ENCODE data around the gene TFDP2.
A peak's percentile ranks its signal among the peaks of the same experiment; 100 is the strongest.

TFDP2 gene

GRCh38 chr3:142019794-142020320 is 129.5 kb downstream of the TFDP2 start:
- Histone ChIP-seq H2AK5ac (ENCODE audit: low read length, severe bottlenecking) (no peak overlapping the region), H3K27me3 (ENCODE audit: control insufficient read depth in 1 of 2, insufficient read depth in 1 of 2, low read length in 2 of 2) (no peaks in the 10 kb centered on the region), H4K8ac (ENCODE audit: low read length) (no peak overlapping the region), H3K4me1 (ENCODE audit: control insufficient read depth, insufficient read depth, low read depth, low read length) (peaks cover 5% of the 10 kb centered on the region), H2BK15ac (ENCODE audit: low read depth, poor library complexity, severe bottlenecking) (no peak overlapping the region), H3K9ac (ENCODE audit: low read length) (no peak overlapping the region), H3K27ac (ENCODE audit: low read length, poor library complexity, severe bottlenecking) (peak overlapping the region; percentile 77), H3K18ac (ENCODE audit: low read depth in 1 of 2, low read length in 2 of 2) (no peak overlapping the region), H3K4me2 (ENCODE audit: low read length, poor library complexity, severe bottlenecking) (no peak overlapping the region), H4K91ac (ENCODE audit: low read length) (no peak overlapping the region), H3K14ac (ENCODE audit: low read length in 2 of 2) (no peak overlapping the region), H3K4me3 (ENCODE audit: insufficient read depth in 1 of 2, low read depth in 1 of 2, low read length in 2 of 2) (no peak overlapping the region), H3K23ac (ENCODE audit: low read length in 2 of 2) (no peak overlapping the region), H2AFZ (ENCODE audit: low read depth, low read length) (no peak overlapping the region), H3K36me3 (ENCODE audit: control insufficient read depth in 1 of 2, insufficient read depth in 2 of 2, low read depth in 1 of 2, low read length in 2 of 2) (peaks cover 0 to 3% of the 10 kb centered on the region in 2 experiments), H3K9me3 (ENCODE audit: control insufficient read depth, low read length) (no peaks in the 10 kb centered on the region), H2BK120ac (ENCODE audit: low read depth, low read length) (no peak overlapping the region), H2BK12ac (ENCODE audit: low read length in 2 of 2) (no peak overlapping the region), H2BK5ac (ENCODE audit: low read depth, low read length, poor library complexity, severe bottlenecking) (no peak overlapping the region), H3K4ac (ENCODE audit: low read depth in 1 of 2, low read length in 2 of 2) (no peak overlapping the region), H3K79me1 (replicated peaks; ENCODE audit: low read length, poor library complexity, severe bottlenecking) (peaks cover 26% of the 10 kb centered on the region)
- peak; percentile 8 for DNase-seq
- WGBS = no CpG with 5 or more reads among the region's 2 CpGs

GRCh38 chr3:142013993-142014392 is 135.4 kb downstream of the TFDP2 start:
- Histone ChIP-seq H2BK120ac (ENCODE audit: low read depth, low read length) (no peak overlapping the region), H3K27me3 (ENCODE audit: control insufficient read depth in 1 of 2, insufficient read depth in 1 of 2, low read length in 2 of 2) (no peaks in the 10 kb centered on the region), H3K23ac (ENCODE audit: low read length in 2 of 2) (no peak overlapping the region), H4K91ac (ENCODE audit: low read length) (no peak overlapping the region), H3K79me1 (replicated peaks; ENCODE audit: low read length, poor library complexity, severe bottlenecking) (peaks cover 22% of the 10 kb centered on the region), H2AFZ (ENCODE audit: low read depth, low read length) (no peak overlapping the region), H2BK5ac (ENCODE audit: low read depth, low read length, poor library complexity, severe bottlenecking) (no peak overlapping the region), H3K27ac (ENCODE audit: low read length, poor library complexity, severe bottlenecking) (no peak overlapping the region), H3K4ac (ENCODE audit: low read depth in 1 of 2, low read length in 2 of 2) (no peak overlapping the region), H2BK15ac (ENCODE audit: low read depth, poor library complexity, severe bottlenecking) (no peak overlapping the region), H3K4me1 (ENCODE audit: control insufficient read depth, insufficient read depth, low read depth, low read length) (no peaks in the 10 kb centered on the region), H3K4me2 (ENCODE audit: low read length, poor library complexity, severe bottlenecking) (no peak overlapping the region), H2BK12ac (ENCODE audit: low read length in 2 of 2) (no peak overlapping the region), H2AK5ac (ENCODE audit: low read length, severe bottlenecking) (no peak overlapping the region), H3K14ac (ENCODE audit: low read length in 2 of 2) (no peak overlapping the region), H3K18ac (ENCODE audit: low read depth in 1 of 2, low read length in 2 of 2) (no peak overlapping the region), H3K9ac (ENCODE audit: low read length) (no peak overlapping the region), H4K8ac (ENCODE audit: low read length) (no peak overlapping the region), H3K9me3 (ENCODE audit: control insufficient read depth, low read length) (no peaks in the 10 kb centered on the region), H3K36me3 (ENCODE audit: control insufficient read depth in 1 of 2, insufficient read depth in 2 of 2, low read depth in 1 of 2, low read length in 2 of 2) (no peaks in the 10 kb centered on the region), H3K4me3 (ENCODE audit: insufficient read depth in 1 of 2, low read depth in 1 of 2, low read length in 2 of 2) (no peak overlapping the region)
- DNase-seq = no peak
- 94% methylated on average over 2 of the region's 2 CpGs for WGBS

GRCh38 chr3:142013326-142013980 is 135.9 kb downstream of the TFDP2 start:
- no peaks in the 10 kb centered on the region for H3K36me3 ChIP-seq (ENCODE audit: control insufficient read depth in 1 of 2, insufficient read depth in 2 of 2, low read depth in 1 of 2, low read length in 2 of 2)
- H2BK15ac ChIP-seq (ENCODE audit: low read depth, poor library complexity, severe bottlenecking) = no peak overlapping the region
- H2AFZ ChIP-seq (ENCODE audit: low read depth, low read length) = no peak overlapping the region
- no peak overlapping the region for H4K8ac ChIP-seq (ENCODE audit: low read length)
- no peak overlapping the region for H3K23ac ChIP-seq (ENCODE audit: low read length in 2 of 2)
- H3K27ac ChIP-seq (ENCODE audit: low read length, poor library complexity, severe bottlenecking) = no peak overlapping the region
- no peaks in the 10 kb centered on the region for H3K27me3 ChIP-seq (ENCODE audit: control insufficient read depth in 1 of 2, insufficient read depth in 1 of 2, low read length in 2 of 2)
- H3K4me2 ChIP-seq (ENCODE audit: low read length, poor library complexity, severe bottlenecking) = no peak overlapping the region
- H2BK5ac ChIP-seq (ENCODE audit: low read depth, low read length, poor library complexity, severe bottlenecking) = no peak overlapping the region
- no peak overlapping the region for H3K14ac ChIP-seq (ENCODE audit: low read length in 2 of 2)
- H2AK5ac ChIP-seq (ENCODE audit: low read length, severe bottlenecking) = no peak overlapping the region
- no peak overlapping the region for H3K9ac ChIP-seq (ENCODE audit: low read length)
- 100% methylated on average over 2 of the region's 2 CpGs for WGBS
- H3K4ac ChIP-seq (ENCODE audit: low read depth in 1 of 2, low read length in 2 of 2) = no peak overlapping the region
- no peaks in the 10 kb centered on the region for H3K9me3 ChIP-seq (ENCODE audit: control insufficient read depth, low read length)
- no peak overlapping the region for H2BK12ac ChIP-seq (ENCODE audit: low read length in 2 of 2)
- H2BK120ac ChIP-seq (ENCODE audit: low read depth, low read length) = no peak overlapping the region
- H3K4me1 ChIP-seq (ENCODE audit: control insufficient read depth, insufficient read depth, low read depth, low read length) = no peaks in the 10 kb centered on the region
- DNase-seq = no peak
- H3K4me3 ChIP-seq (ENCODE audit: insufficient read depth in 1 of 2, low read depth in 1 of 2, low read length in 2 of 2) = no peak overlapping the region
- H3K18ac ChIP-seq (ENCODE audit: low read depth in 1 of 2, low read length in 2 of 2) = no peak overlapping the region
- no peak overlapping the region for H4K91ac ChIP-seq (ENCODE audit: low read length)
- H3K79me1 ChIP-seq (replicated peaks; ENCODE audit: low read length, poor library complexity, severe bottlenecking) = peaks cover 21% of the 10 kb centered on the region

GRCh38 chr3:142009029-142009428 is 140.3 kb downstream of the TFDP2 start:
- H3K14ac ChIP-seq (ENCODE audit: low read length in 2 of 2) = no peak overlapping the region
- WGBS = 92% methylated on average over 1 of the region's 1 CpG
- no peaks in the 10 kb centered on the region for H3K4me1 ChIP-seq (ENCODE audit: control insufficient read depth, insufficient read depth, low read depth, low read length)
- no peak overlapping the region for H2AFZ ChIP-seq (ENCODE audit: low read depth, low read length)
- H3K4ac ChIP-seq (ENCODE audit: low read depth in 1 of 2, low read length in 2 of 2) = no peak overlapping the region
- no peak overlapping the region for H2AK5ac ChIP-seq (ENCODE audit: low read length, severe bottlenecking)
- no peak overlapping the region for H2BK15ac ChIP-seq (ENCODE audit: low read depth, poor library complexity, severe bottlenecking)
- H2BK120ac ChIP-seq (ENCODE audit: low read depth, low read length) = no peak overlapping the region
- no peaks in the 10 kb centered on the region for H3K9me3 ChIP-seq (ENCODE audit: control insufficient read depth, low read length)
- no peak overlapping the region for H4K91ac ChIP-seq (ENCODE audit: low read length)
- H3K18ac ChIP-seq (ENCODE audit: low read depth in 1 of 2, low read length in 2 of 2) = no peak overlapping the region
- no peak overlapping the region for H3K23ac ChIP-seq (ENCODE audit: low read length in 2 of 2)
- no peak for DNase-seq
- no peak overlapping the region for H4K8ac ChIP-seq (ENCODE audit: low read length)
- H3K27ac ChIP-seq (ENCODE audit: low read length, poor library complexity, severe bottlenecking) = no peak overlapping the region
- no peak overlapping the region for H3K4me3 ChIP-seq (ENCODE audit: insufficient read depth in 1 of 2, low read depth in 1 of 2, low read length in 2 of 2)
- H2BK12ac ChIP-seq (ENCODE audit: low read length in 2 of 2) = no peak overlapping the region
- H2BK5ac ChIP-seq (ENCODE audit: low read depth, low read length, poor library complexity, severe bottlenecking) = no peak overlapping the region
- H3K9ac ChIP-seq (ENCODE audit: low read length) = no peak overlapping the region
- no peaks in the 10 kb centered on the region for H3K36me3 ChIP-seq (ENCODE audit: control insufficient read depth in 1 of 2, insufficient read depth in 2 of 2, low read depth in 1 of 2, low read length in 2 of 2)
- no peak overlapping the region for H3K4me2 ChIP-seq (ENCODE audit: low read length, poor library complexity, severe bottlenecking)
- no peaks in the 10 kb centered on the region for H3K27me3 ChIP-seq (ENCODE audit: control insufficient read depth in 1 of 2, insufficient read depth in 1 of 2, low read length in 2 of 2)
- H3K79me1 ChIP-seq (replicated peaks; ENCODE audit: low read length, poor library complexity, severe bottlenecking) = peaks cover 15% of the 10 kb centered on the region
